GM12873 (cell line): ENCODE measurements around the gene KMT2C.

Experiments
- TF ChIP-seq, protein P1 (sequence below): IDR thresholded peaks from 2 replicates; pipeline ENCODE4 v1.5.1; 2012; ENCODE audit warnings: low read depth, mild to moderate bottlenecking, moderate library complexity, low read length, control low read depth; ENCODE audit not compliant: insufficient read depth; ENCODE audit errors: missing control alignments

The KMT2C gene

GRCh38 chr7:152435384-152436110 is at the start of gene KMT2C:
KMT2C (minus strand) TSS chr7:152436003; CDS start chr7:152435786, 217 bp downstream.
- TF ChIP-seq, protein P1, sequence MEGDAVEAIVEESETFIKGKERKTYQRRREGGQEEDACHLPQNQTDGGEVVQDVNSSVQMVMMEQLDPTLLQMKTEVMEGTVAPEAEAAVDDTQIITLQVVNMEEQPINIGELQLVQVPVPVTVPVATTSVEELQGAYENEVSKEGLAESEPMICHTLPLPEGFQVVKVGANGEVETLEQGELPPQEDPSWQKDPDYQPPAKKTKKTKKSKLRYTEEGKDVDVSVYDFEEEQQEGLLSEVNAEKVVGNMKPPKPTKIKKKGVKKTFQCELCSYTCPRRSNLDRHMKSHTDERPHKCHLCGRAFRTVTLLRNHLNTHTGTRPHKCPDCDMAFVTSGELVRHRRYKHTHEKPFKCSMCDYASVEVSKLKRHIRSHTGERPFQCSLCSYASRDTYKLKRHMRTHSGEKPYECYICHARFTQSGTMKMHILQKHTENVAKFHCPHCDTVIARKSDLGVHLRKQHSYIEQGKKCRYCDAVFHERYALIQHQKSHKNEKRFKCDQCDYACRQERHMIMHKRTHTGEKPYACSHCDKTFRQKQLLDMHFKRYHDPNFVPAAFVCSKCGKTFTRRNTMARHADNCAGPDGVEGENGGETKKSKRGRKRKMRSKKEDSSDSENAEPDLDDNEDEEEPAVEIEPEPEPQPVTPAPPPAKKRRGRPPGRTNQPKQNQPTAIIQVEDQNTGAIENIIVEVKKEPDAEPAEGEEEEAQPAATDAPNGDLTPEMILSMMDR = no peak

GRCh38 chr7:152481082-152481481 is 45.3 kb upstream of the KMT2C start:
- TF ChIP-seq, protein P1 = no peak

DNA sequence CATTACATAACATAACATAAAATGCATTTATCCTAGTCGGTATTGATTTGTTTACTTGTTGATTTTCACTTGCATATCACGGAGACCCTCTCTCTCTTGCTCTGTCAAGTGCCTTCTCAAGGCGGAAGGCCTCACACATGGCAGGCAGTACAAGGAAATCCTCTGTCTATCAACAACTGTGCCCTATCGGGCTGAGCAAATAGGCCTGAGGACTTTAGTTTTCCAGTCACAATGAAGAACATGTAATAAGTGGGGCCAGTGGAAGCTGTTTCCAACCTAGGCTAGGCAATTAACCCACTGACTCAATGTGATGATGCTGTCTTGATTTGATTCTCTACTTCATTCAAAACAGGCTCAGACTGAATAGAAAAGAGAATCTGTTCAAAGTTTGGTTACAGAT is 44.9 kb upstream of the KMT2C start:
- TF ChIP-seq, protein P1 = no peak

DNA sequence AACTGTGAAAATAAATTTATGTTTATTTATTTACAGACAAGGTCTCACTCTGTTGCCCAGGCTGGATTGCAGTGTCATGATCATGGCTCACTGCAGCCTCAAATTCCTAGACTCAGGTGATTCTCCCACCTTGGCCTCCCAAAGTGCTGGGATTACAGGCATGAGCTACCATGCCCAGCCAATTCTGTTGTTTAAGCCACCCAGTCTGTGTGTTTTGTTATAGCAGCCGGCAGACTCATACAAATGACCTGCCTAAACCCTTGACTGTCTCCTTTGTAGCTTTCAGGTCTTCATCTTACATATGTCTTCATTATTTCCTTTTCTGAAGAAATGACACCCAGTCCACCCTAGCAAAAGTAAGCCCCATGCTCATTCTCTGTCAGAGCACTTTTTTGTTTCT is 43.8 kb upstream of the KMT2C start:
- TF ChIP-seq, protein P1 = no peak

DNA sequence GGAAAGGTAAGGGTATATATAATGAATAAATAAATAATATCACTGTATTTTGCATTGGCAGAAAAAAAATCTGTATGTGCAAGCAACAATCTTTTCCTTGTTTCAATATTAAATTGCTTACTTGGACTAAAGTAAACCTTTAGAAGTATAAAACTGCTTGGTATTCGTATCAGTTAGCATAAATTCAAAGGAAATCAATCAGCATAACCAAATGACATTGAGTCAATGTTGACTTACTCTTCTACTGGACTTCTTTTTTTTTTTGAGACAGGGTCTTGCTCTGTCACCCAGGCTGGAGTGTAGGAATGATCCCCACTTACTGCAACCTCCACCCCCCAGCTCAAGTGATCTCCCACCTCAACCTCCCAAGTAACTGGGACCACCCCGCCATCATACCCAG is 42.3 kb upstream of the KMT2C start:
- TF ChIP-seq, protein P1 = no peak

- TF ChIP-seq, protein P1 = no peak
Measured at GRCh38 chr7:152477079-152477478, 41.3 kb upstream of the KMT2C start.

- TF ChIP-seq, protein P1 = no peak
Measured at GRCh38 chr7:152476551-152476950, 40.7 kb upstream of the KMT2C start.
